ENCODE data around the gene ALDH4A1. TPM values are rescaled to one million over a fixed set of nuclear protein-coding genes. Genes with fewer than 3 reads are reported as not detected.

Gene ALDH4A1
- total and polyA plus RNA-seq, 10 of the 15 experiments (the other 5 are each of a cell fraction or from before 2014, with no cell fraction given) = 0.06 to 25.5 (median 13.0) TPM

DNA sequence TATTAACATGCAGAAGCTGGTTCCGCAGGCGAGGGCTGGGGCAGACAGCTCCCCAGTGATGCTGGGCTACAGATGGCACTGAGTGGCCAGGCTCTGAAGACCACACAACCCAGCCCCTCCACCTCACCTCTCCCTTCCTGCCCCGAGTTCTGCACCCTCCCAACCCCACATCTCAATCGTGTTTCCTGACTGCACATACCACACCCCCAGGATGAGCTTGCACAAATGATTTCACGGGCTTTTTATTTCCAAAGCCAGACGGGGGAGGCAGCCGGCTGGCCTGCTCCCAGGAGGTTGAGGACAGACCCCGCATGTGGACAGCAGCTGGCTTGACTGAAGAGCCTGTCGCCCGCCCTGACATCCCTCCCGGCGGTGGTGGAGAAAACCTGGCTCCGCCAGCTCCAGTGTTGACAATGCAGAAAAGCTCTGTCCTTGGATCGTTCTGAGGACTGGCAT is 21.4 kb upstream of the ALDH4A1 start:
- CTCF ChIA-PET = interaction anchor here (0.6 to 7.1 kb wide), 7 partner anchors 11 to 1317 kb away, joined by 3 to 64 read pairs (median 3); no protein-coding TSS in a partner anchor
- ATAC-seq (no peak), FAIRE-seq (no peak), DNase-seq (ENCODE audit: low read depth, low spot score) (no peak)
- peaks cover 3% of the 10 kb centered on the region; the same call in 1 of the 2 replicates for H4K20me1 ChIP-seq (ENCODE audit: control insufficient read depth, insufficient read depth)
- peaks cover 39% of the 10 kb centered on the region for H3K4me1 ChIP-seq (ENCODE audit: control insufficient read depth, insufficient read depth, low read length)
- no peak overlapping the region for H3K4me3 ChIP-seq
- no peaks in the 10 kb centered on the region for H3K9me3 ChIP-seq (replicated peaks; ENCODE audit: control insufficient read depth, insufficient read depth, low read length)
- POLR2A ChIA-PET = no interaction called here
- H2AFZ ChIP-seq (ENCODE audit: control insufficient read depth, low read depth, low read length) = no peak overlapping the region
- intact Hi-C loops (cut with micrococcal nuclease; ENCODE audit: unreplicated experiment) (no loop called here), in situ Hi-C loops (cut with MboI) (no loop called here)
- SMC1A ChIA-PET (ENCODE audit: uncharacterized antibody, unreplicated experiment) = interaction anchor here (0.9 to 5.8 kb wide), 4 partner anchors 8 to 40 kb away, joined by 3 to 36 read pairs (median 4); no protein-coding TSS in a partner anchor
- RAD21 ChIA-PET (ENCODE audit: unreplicated experiment) = interaction anchor here (1.4 to 1.6 kb wide), 3 partner anchors 10 to 32 kb away, joined by 4 to 10 read pairs (median 4); partner anchors contain the start of gene IFFO2
- no peaks in the 10 kb centered on the region for H3K27me3 ChIP-seq (replicated peaks in 1 of 2; ENCODE audit: control insufficient read depth in 2 of 2, insufficient read depth in 2 of 2, low read length in 1 of 2)
- H3K4me2 ChIP-seq (ENCODE audit: control insufficient read depth, insufficient read depth) = no peak overlapping the region
- no peak for TF ChIP-seq MYC (IDR thresholded peaks at IDR 0.05; ENCODE audit: insufficient read depth, insufficient read length, insufficient replicate concordance, low read length, severe bottlenecking)
- no peak for TF ChIP-seq NFXL1 (IDR thresholded peaks at IDR 0.05; ENCODE audit: borderline replicate concordance)
- no peak overlapping the region for H3K27ac ChIP-seq (ENCODE audit: control insufficient read depth, insufficient read depth)
- H3K36me3 ChIP-seq (ENCODE audit: control insufficient read depth in 2 of 2, insufficient read depth in 2 of 2, low read length in 1 of 2) = peaks cover 0 to 7% of the 10 kb centered on the region in 2 experiments; a peak in 3 of 4 replicates
- no TSS peak for BruUV-seq (replicated peaks)
- WGBS (ENCODE audit: insufficient coverage, insufficient replicate concordance, low lambda C conversion rate, missing lambda C conversion rate) = 88% methylated on average over 14 of the region's 14 CpGs
- H3K9ac ChIP-seq (ENCODE audit: control insufficient read depth, insufficient read depth, low read length) = no peak overlapping the region
- peaks cover 13% of the 10 kb centered on the region for H3K79me2 ChIP-seq (ENCODE audit: control insufficient read depth, insufficient read depth, low read length)

DNA sequence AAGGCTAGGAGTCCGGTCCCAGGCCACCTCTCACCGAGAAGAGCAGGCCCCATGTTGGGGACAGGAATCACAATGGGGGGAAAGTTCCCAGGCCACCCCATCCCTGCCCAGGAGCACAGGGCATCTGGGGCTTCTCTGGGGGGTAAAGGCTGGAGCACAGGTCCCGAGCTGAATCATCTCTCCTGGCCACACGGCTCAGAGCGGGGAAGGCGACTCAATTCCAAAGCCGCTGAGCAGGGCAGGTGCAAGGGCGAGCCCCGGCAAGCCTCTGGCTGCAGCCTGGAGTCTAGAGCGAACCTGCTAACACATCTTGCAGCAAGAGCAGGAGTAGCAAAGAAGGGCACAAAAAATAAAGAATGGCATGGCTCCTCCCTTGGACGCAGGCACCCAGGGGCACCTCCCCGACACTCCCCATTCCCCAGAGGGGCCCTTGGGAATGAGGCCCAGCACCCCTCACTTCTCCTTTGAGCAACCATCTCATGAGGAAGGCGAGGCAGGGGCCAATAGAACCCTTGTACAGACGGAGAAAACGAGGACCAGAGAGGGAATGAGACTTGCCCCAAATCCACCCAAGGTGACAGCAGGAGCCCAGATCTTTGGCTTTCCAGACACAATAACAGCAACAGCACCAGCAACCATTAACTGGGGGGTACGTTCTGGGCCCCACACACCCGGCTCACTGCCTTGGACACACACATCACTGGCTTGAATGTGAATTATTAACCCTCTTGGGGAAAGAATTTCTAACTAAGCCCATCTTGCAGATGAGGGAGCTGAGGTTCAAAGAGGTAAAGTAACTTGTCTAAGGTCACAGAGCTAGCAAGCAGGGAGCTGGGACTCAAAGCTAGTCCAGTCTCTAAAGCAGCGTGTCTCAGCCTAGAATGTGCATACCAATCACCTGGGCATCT is 20.7 kb upstream of the ALDH4A1 start:
- no peaks in the 10 kb centered on the region for H3K27me3 ChIP-seq (replicated peaks in 1 of 2; ENCODE audit: control insufficient read depth in 2 of 2, insufficient read depth in 2 of 2, low read length in 1 of 2)
- peaks cover 8% of the 10 kb centered on the region for H3K79me2 ChIP-seq (ENCODE audit: control insufficient read depth, insufficient read depth, low read length)
- 57% methylated on average over 18 of the region's 18 CpGs for WGBS (ENCODE audit: insufficient coverage, insufficient replicate concordance, low lambda C conversion rate, missing lambda C conversion rate)
- SMC1A ChIA-PET (ENCODE audit: uncharacterized antibody, unreplicated experiment) = interaction anchor here (0.9 to 5.8 kb wide), 4 partner anchors 9 to 39 kb away, joined by 3 to 36 read pairs (median 4); no protein-coding TSS in a partner anchor
- RAD21 ChIA-PET (ENCODE audit: unreplicated experiment) = interaction anchor here (1.4 to 1.6 kb wide), 3 partner anchors 9 to 33 kb away, joined by 4 to 10 read pairs (median 4); partner anchors contain the start of gene IFFO2
- DNase-seq (ENCODE audit: low read depth, low spot score) (no peak), ATAC-seq (no peak), FAIRE-seq (no peak)
- H2AFZ ChIP-seq (ENCODE audit: control insufficient read depth, low read depth, low read length) = no peak overlapping the region
- H3K9ac ChIP-seq (ENCODE audit: control insufficient read depth, insufficient read depth, low read length) = no peak overlapping the region
- in situ Hi-C loops (cut with MboI) = no loop called here
- no peak overlapping the region for H3K4me2 ChIP-seq (ENCODE audit: control insufficient read depth, insufficient read depth)
- POLR2A ChIA-PET = interaction anchor here (0.6 kb wide), 1 partner anchor 128 kb away, joined by 5 read pairs; no protein-coding TSS in a partner anchor
- H3K9me3 ChIP-seq (replicated peaks; ENCODE audit: control insufficient read depth, insufficient read depth, low read length) = no peaks in the 10 kb centered on the region
- intact Hi-C loops (cut with micrococcal nuclease; ENCODE audit: unreplicated experiment) = no loop called here
- H3K36me3 ChIP-seq (ENCODE audit: control insufficient read depth in 2 of 2, insufficient read depth in 2 of 2, low read length in 1 of 2) = peaks cover 0 to 7% of the 10 kb centered on the region in 2 experiments; a peak in 3 of 4 replicates
- H3K27ac ChIP-seq (ENCODE audit: control insufficient read depth, insufficient read depth) = no peak overlapping the region
- H3K4me1 ChIP-seq (ENCODE audit: control insufficient read depth, insufficient read depth, low read length) = peaks cover 32% of the 10 kb centered on the region
- CTCF ChIA-PET = interaction anchor here (0.9 to 7.1 kb wide), 4 partner anchors 10 to 182 kb away, joined by 3 to 64 read pairs (median 4); no protein-coding TSS in a partner anchor
- no TSS peak for BruUV-seq (replicated peaks)
- peaks cover 3% of the 10 kb centered on the region; the same call in 1 of the 2 replicates for H4K20me1 ChIP-seq (ENCODE audit: control insufficient read depth, insufficient read depth)
- H3K4me3 ChIP-seq = no peak overlapping the region
- no peak for TF ChIP-seq HDGF (IDR thresholded peaks at IDR 0.05)
- TF ChIP-seq JUNB (IDR thresholded peaks at IDR 0.05) = no peak
- TF ChIP-seq, protein P1, sequence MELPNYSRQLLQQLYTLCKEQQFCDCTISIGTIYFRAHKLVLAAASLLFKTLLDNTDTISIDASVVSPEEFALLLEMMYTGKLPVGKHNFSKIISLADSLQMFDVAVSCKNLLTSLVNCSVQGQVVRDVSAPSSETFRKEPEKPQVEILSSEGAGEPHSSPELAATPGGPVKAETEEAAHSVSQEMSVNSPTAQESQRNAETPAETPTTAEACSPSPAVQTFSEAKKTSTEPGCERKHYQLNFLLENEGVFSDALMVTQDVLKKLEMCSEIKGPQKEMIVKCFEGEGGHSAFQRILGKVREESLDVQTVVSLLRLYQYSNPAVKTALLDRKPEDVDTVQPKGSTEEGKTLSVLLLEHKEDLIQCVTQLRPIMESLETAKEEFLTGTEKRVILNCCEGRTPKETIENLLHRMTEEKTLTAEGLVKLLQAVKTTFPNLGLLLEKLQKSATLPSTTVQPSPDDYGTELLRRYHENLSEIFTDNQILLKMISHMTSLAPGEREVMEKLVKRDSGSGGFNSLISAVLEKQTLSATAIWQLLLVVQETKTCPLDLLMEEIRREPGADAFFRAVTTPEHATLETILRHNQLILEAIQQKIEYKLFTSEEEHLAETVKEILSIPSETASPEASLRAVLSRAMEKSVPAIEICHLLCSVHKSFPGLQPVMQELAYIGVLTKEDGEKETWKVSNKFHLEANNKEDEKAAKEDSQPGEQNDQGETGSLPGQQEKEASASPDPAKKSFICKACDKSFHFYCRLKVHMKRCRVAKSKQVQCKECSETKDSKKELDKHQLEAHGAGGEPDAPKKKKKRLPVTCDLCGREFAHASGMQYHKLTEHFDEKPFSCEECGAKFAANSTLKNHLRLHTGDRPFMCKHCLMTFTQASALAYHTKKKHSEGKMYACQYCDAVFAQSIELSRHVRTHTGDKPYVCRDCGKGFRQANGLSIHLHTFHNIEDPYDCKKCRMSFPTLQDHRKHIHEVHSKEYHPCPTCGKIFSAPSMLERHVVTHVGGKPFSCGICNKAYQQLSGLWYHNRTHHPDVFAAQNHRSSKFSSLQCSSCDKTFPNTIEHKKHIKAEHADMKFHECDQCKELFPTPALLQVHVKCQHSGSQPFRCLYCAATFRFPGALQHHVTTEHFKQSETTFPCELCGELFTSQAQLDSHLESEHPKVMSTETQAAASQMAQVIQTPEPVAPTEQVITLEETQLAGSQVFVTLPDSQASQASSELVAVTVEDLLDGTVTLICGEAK (IDR thresholded peaks at IDR 0.05; ENCODE audit: borderline replicate concordance) = no peak
- TF ChIP-seq CEBPB (IDR thresholded peaks at IDR 0.05; ENCODE audit: borderline replicate concordance in 1 of 2, low read depth in 2 of 2, low read length in 2 of 2) = no peak
- TF ChIP-seq ETV6 (conservative IDR thresholded peaks at IDR 0.05 in 1 of 2, IDR thresholded peaks at IDR 0.05 in 1 of 2; ENCODE audit: borderline replicate concordance in 1 of 2, low read depth in 1 of 2) = no peak
- no peak for TF ChIP-seq GATAD2B (conservative IDR thresholded peaks at IDR 0.05; ENCODE audit: low read depth)
